Activated naive CD4-positive, alpha-beta T cell treated with anti-CD3 and anti-CD28 coated beads for 36 hours (primary cell): ENCODE data around the gene SLC2A8. TPM values are rescaled to one million over a fixed set of nuclear protein-coding genes. Genes with fewer than 3 reads are reported as not detected.

Experiments used
- CTCF ChIA-PET: fragments of 350-600 bp; sonication (Branson Sonifier 250); formaldehyde crosslinking; loops from one replicate; lab custom pipeline; 2021; ENCODE audit warnings: antibody characterized with exemption; lab: Charles Lee
- DNase-seq: peaks from one replicate; pipeline ENCODE4 v3.0.0-alpha.2; 2020
- H3K27ac Mint-ChIP-seq: one replicate; pipeline ENCODE4 v1.8.0; 2021; ENCODE audit warnings: mild to moderate bottlenecking, mixed read lengths
- H3K27me3 Mint-ChIP-seq: one replicate; pipeline ENCODE4 v1.8.0; 2021; ENCODE audit warnings: low read depth, mixed read lengths
- H3K36me3 Mint-ChIP-seq: one replicate; pipeline ENCODE4 v1.8.0; 2021; ENCODE audit warnings: low read depth, mixed read lengths
- H3K4me1 Mint-ChIP-seq: one replicate; pipeline ENCODE4 v1.8.0; 2021; ENCODE audit warnings: low read depth, mixed read lengths
- H3K4me3 Mint-ChIP-seq: one replicate; pipeline ENCODE4 v1.8.0; 2021; ENCODE audit warnings: mild to moderate bottlenecking, moderate library complexity, mixed read lengths
- H3K9me3 Mint-ChIP-seq: one replicate; pipeline ENCODE4 v1.8.0; 2021; ENCODE audit warnings: mixed read lengths
- intact Hi-C: fragments of 100-400 bp; cut with micrococcal nuclease; formaldehyde crosslinking; loops from one replicate; pipeline ENCODE4 v1.15.1; 2023
- total RNA-seq, 2 experiments: library from RNA; stranded (reverse); gene quantifications; one replicate each; pipeline ENCODE4 v1.2.3, GENCODE V29; 2021

SLC2A8 gene
- total RNA-seq, 2 experiments from 2014 or later, result 3.4 TPM

- no peak for DNase-seq
Observed at GRCh38 chr9:127447416-127448111, 50.6 kb downstream of the SLC2A8 start.

GRCh38 chr9:127448112-127448805 lies 51.3 kb downstream of the SLC2A8 start:
- intact Hi-C loops, result no loop called here
- CTCF ChIA-PET, result interaction anchor here (0.6 kb wide), 1 partner anchor 139 kb away, joined by 3 read pairs; no protein-coding TSS in a partner anchor
- DNase-seq, result no peak
- Mint-ChIP-seq H3K4me3 (peak overlapping the region; percentile 89), H3K36me3 (peaks cover 76% of the 10 kb centered on the region), H3K27ac (peak overlapping the region; percentile 95), H3K9me3 (peaks cover 18% of the 10 kb centered on the region), H3K4me1 (peaks cover 44% of the 10 kb centered on the region), H3K27me3 (no peaks in the 10 kb centered on the region)

More at GRCh38 chr9:127447416-127448111, 50.6 kb downstream of the SLC2A8 start:
- Mint-ChIP-seq H3K27me3 (no peaks in the 10 kb centered on the region), H3K27ac (peak overlapping the region; percentile 95), H3K4me3 (peak overlapping the region; percentile 89), H3K9me3 (peaks cover 18% of the 10 kb centered on the region), H3K4me1 (peaks cover 43% of the 10 kb centered on the region), H3K36me3 (peaks cover 79% of the 10 kb centered on the region)
- CTCF ChIA-PET, result interaction anchor here (0.6 kb wide), 1 partner anchor 138 kb away, joined by 3 read pairs; no protein-coding TSS in a partner anchor
- intact Hi-C loops, result no loop called here

- intact Hi-C loops, result no loop called here
- peaks cover 12% of the 10 kb centered on the region for H3K9me3 Mint-ChIP-seq
- peak overlapping the region; percentile 89 for H3K4me3 Mint-ChIP-seq
- DNase-seq, result no peak
- CTCF ChIA-PET, result interaction anchor here (0.6 to 1.6 kb wide), 2 partner anchors 25 to 35 kb away, joined by 3 to 5 read pairs; partner anchors contain the start of gene ZNF79
- peaks cover 42% of the 10 kb centered on the region for H3K4me1 Mint-ChIP-seq
- no peaks in the 10 kb centered on the region for H3K27me3 Mint-ChIP-seq
- peak overlapping the region; percentile 95 for H3K27ac Mint-ChIP-seq
- peaks cover 66% of the 10 kb centered on the region for H3K36me3 Mint-ChIP-seq
Observed at GRCh38 chr9:127449332-127449966, 52.5 kb downstream of the SLC2A8 start.

- CTCF ChIA-PET, result interaction anchor here (0.6 to 1.6 kb wide), 4 partner anchors 26 to 466 kb away, joined by 3 to 5 read pairs (median 4); partner anchors contain the start of genes SLC2A8 and ZNF79
- no peaks in the 10 kb centered on the region for H3K27me3 Mint-ChIP-seq
- H3K9me3 Mint-ChIP-seq, result peaks cover 5% of the 10 kb centered on the region
- no peak for DNase-seq
- peak overlapping the region; percentile 89 for H3K4me3 Mint-ChIP-seq
- intact Hi-C loops, result loop anchor here (2.0 to 10.0 kb wide), 5 partner anchors 62 to 678 kb away; no protein-coding TSS in a partner anchor
- peak overlapping the region; percentile 95 for H3K27ac Mint-ChIP-seq
- peaks cover 42% of the 10 kb centered on the region for H3K4me1 Mint-ChIP-seq
- H3K36me3 Mint-ChIP-seq, result peaks cover 59% of the 10 kb centered on the region
Observed at GRCh38 chr9:127450243-127450760, 53.3 kb downstream of the SLC2A8 start.

- peaks cover 52% of the 10 kb centered on the region for H3K36me3 Mint-ChIP-seq
- DNase-seq, result peak; percentile 97
- H3K4me3 Mint-ChIP-seq, result peak within 1 kb of the TSS; percentile 89
- peaks cover 42% of the 10 kb centered on the region for H3K4me1 Mint-ChIP-seq
- CTCF ChIA-PET, result interaction anchor here (0.8 to 1.6 kb wide), 3 partner anchors 27 to 54 kb away, joined by 3 to 5 read pairs (median 5); partner anchors contain the start of genes SLC2A8 and ZNF79
- H3K9me3 Mint-ChIP-seq, result peaks cover 2% of the 10 kb centered on the region
- peak within 1 kb of the TSS; percentile 95 for H3K27ac Mint-ChIP-seq
- intact Hi-C loops, result loop anchor here (1.0 to 10.0 kb wide), 6 partner anchors 27 to 678 kb away; partner anchors contain the start of gene ZNF79
- no peaks in the 10 kb centered on the region for H3K27me3 Mint-ChIP-seq
Observed at GRCh38 chr9:127450830-127451607, 54.0 kb downstream of the SLC2A8 start, which contains the start of the genes LRSAM1 and RPL12. LRSAM1 (plus strand) TSS chr9:127451510; CDS start chr9:127454528, 3,018 bp downstream. RPL12 (minus strand) TSS chr9:127451406; CDS start chr9:127451317, 89 bp downstream.

- H3K27ac Mint-ChIP-seq, result peak overlapping the region; percentile 95
Observed at GRCh38 chr9:127451608-127451857, 54.6 kb downstream of the SLC2A8 start.

GRCh38 chr9:127451858-127452656 lies 55.1 kb downstream of the SLC2A8 start:
- no peaks in the 10 kb centered on the region for H3K9me3 Mint-ChIP-seq
- peak overlapping the region; percentile 89 for H3K4me3 Mint-ChIP-seq
- peak; percentile 57 for DNase-seq
- intact Hi-C loops, result loop anchor here (1.0 to 10.0 kb wide), 6 partner anchors 28 to 677 kb away; partner anchors contain the start of gene ZNF79
- peaks cover 34% of the 10 kb centered on the region for H3K4me1 Mint-ChIP-seq
- H3K27ac Mint-ChIP-seq, result peak overlapping the region; percentile 95
- H3K36me3 Mint-ChIP-seq, result peaks cover 46% of the 10 kb centered on the region
- H3K27me3 Mint-ChIP-seq, result no peaks in the 10 kb centered on the region
- CTCF ChIA-PET, result interaction anchor here (0.6 to 1.3 kb wide), 4 partner anchors 28 to 798 kb away, joined by 3 to 4 read pairs (median 3); partner anchors contain the start of gene ZNF79

More at GRCh38 chr9:127451608-127451857, 54.6 kb downstream of the SLC2A8 start:
- Mint-ChIP-seq H3K27me3 (no peaks in the 10 kb centered on the region), H3K4me1 (peaks cover 38% of the 10 kb centered on the region), H3K36me3 (peaks cover 47% of the 10 kb centered on the region), H3K4me3 (peak overlapping the region; percentile 89), H3K9me3 (no peaks in the 10 kb centered on the region)
- no peak for DNase-seq
- CTCF ChIA-PET, result interaction anchor here (1.0 kb wide), 1 partner anchor 27 kb away, joined by 3 read pairs; the partner anchor contains the start of gene ZNF79
- intact Hi-C loops, result loop anchor here (1.0 to 10.0 kb wide), 6 partner anchors 27 to 677 kb away; partner anchors contain the start of gene ZNF79

GRCh38 chr9:127452691-127453090 lies 55.7 kb downstream of the SLC2A8 start:
- Mint-ChIP-seq H3K9me3 (no peaks in the 10 kb centered on the region), H3K36me3 (peaks cover 46% of the 10 kb centered on the region), H3K4me3 (peak overlapping the region; percentile 89), H3K4me1 (peaks cover 30% of the 10 kb centered on the region), H3K27me3 (no peaks in the 10 kb centered on the region), H3K27ac (no peak overlapping the region)
- CTCF ChIA-PET, result interaction anchor here (0.7 to 1.3 kb wide), 2 partner anchors 238 to 799 kb away, joined by 3 read pairs; no protein-coding TSS in a partner anchor
- DNase-seq, result no peak
- intact Hi-C loops, result loop anchor here (10.0 kb wide), 2 partner anchors 138 to 208 kb away; no protein-coding TSS in a partner anchor

GRCh38 chr9:127455324-127455992 lies 58.5 kb downstream of the SLC2A8 start:
- H3K27me3 Mint-ChIP-seq, result no peaks in the 10 kb centered on the region
- H3K9me3 Mint-ChIP-seq, result no peaks in the 10 kb centered on the region
- CTCF ChIA-PET, result interaction anchor here (0.5 to 1.7 kb wide), 11 partner anchors 15 to 241 kb away, joined by 3 to 7 read pairs (median 3); no protein-coding TSS in a partner anchor

More at GRCh38 chr9:127455324-127455992, 58.5 kb downstream of the SLC2A8 start:
- Mint-ChIP-seq H3K4me1 (peaks cover 7% of the 10 kb centered on the region), H3K4me3 (no peak overlapping the region), H3K27ac (no peak overlapping the region), H3K36me3 (peaks cover 25% of the 10 kb centered on the region)
- DNase-seq, result peak; percentile 54
- intact Hi-C loops, result loop anchor here (10.0 kb wide), 2 partner anchors 141 to 211 kb away; no protein-coding TSS in a partner anchor
